GM18517 (cell line): ENCODE data around the gene ZNF277.
"Not testable (repeated sequence)": the region's sequence is repeated elsewhere in the genome, so short reads cannot be mapped to it uniquely, and the experiment has no call there.

Source experiments
- ATAC-seq: cut with Tn5 transposase; IDR thresholded peaks from one replicate; pipeline ENCODE4 v1.9.1; 2021; ENCODE audit warnings: mild to moderate bottlenecking, moderate library complexity; ENCODE audit not compliant: unreplicated experiment

ZNF277 gene

GRCh38 chr7:112383671-112384417, 177.3 kb downstream of the ZNF277 start:
- no peak for ATAC-seq

DNA sequence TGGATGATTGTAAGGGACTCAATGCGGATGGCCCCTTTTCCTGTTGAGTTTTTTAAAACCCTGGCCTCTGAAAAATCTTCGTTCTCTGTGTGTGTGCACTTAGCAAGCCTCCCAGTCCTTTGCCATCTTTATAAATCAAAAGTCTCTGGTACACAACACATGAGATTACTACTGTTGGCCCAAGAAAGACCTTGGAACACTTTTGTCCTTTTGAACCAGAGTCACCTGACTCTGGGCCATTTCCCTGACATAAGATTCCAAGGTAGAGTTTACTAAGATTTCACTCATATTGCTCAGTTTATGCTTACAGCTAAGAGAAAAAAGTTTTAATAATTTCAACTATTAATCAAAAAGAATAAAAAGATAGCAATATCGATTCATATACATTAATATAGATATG, 179.0 kb downstream of the ZNF277 start:
- ATAC-seq, result no peak

DNA sequence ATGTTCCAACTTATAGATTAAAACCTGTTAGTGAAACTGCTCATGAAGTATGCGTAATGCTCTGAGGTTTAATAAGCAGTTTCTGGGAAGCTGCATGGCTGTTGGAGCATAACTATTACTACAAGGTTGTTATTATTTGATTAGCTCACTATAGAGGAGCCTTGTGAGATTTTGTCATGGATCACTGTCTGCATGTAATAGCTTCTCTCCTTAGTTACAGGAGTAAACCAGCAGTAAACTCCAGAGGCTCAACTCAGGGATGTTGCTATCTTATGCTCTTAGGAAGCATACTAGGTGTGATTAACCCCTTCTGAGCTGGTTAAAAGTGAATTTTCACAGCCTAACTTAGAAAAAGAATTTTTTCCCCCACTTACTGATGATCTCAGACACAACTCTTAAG, 180.1 kb downstream of the ZNF277 start:
- ATAC-seq, result no peak

GRCh38 chr7:112390167-112390566, 183.7 kb downstream of the ZNF277 start:
- ATAC-seq, result no peak

DNA sequence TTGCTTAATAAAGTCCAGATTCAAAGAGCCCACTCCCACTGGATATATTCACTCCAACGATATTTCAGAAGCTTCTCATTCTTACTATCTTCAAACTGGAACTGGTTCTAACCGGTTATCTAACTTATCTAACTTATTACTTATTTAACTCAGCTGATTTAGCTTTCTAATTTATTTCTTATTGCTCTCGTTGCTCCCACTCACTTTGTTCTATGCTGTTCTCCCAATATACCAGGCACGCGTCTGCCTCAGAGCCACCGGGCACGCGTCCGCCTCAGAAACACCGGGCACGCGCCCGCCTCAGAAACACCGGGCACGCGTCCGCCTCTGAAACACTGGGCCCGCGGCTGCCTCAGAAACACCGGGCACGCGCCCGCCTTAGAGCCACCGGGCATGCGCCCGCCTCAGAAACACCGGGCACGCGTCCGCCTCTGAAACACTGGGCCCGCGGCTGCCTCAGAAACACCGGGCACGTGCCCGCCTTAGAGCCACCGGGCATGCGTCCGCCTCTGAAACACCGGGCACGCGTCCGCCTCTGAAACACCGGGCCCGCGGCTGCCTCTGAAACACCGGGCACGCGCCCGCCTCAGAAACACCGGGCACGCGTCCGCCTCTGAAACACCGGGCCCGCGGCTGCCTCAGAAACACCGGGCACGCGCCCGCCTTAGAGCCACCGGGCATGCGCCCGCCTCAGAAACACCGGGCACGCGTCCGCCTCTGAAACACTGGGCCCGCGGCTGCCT, 184.8 kb downstream of the ZNF277 start:
- not testable (repeated sequence) for ATAC-seq

- ATAC-seq, result not testable (repeated sequence)
These were observed 185.4 kb downstream of the ZNF277 start for GRCh38 chr7:112391841-112392286.
